HEK293T (cell line): ENCODE data around the gene YARS1.

Experiments
- CTCF ChIA-PET: fragments of 350-600 bp; formaldehyde crosslinking; extraction: SDS; loops from one replicate; lab custom pipeline; 2021; ENCODE audit warnings: antibody characterized with exemption, inconsistent platforms; lab: Yijun Ruan, JAX
- POLR2A ChIA-PET: fragments of 350-600 bp; formaldehyde crosslinking; extraction: SDS; loops from one replicate; lab custom pipeline; 2020; ENCODE audit warnings: antibody characterized with exemption, inconsistent platforms; lab: Yijun Ruan, JAX
- DNase-seq: peaks from one replicate; pipeline ENCODE4 v3.0.0; 2012; ENCODE audit warnings: mixed read lengths; ENCODE audit errors: extremely low spot score
- ARNT ChIP-seq: fragments of 450-650 bp; IDR thresholded peaks from 2 replicates; pipeline ENCODE4 v1.6.1; 2017; ENCODE audit warnings: mild to moderate bottlenecking
- BHLHE40 ChIP-seq: fragments of 450-650 bp; IDR thresholded peaks from 2 replicates; pipeline ENCODE4 v1.6.1; 2016; ENCODE audit warnings: mild to moderate bottlenecking, moderate library complexity, borderline replicate concordance
- CTBP1 ChIP-seq: fragments of 450-650 bp; IDR thresholded peaks from 2 replicates; pipeline ENCODE4 v1.6.1; 2016; ENCODE audit warnings: borderline replicate concordance
- ELF4 ChIP-seq: fragments of 450-650 bp; IDR thresholded peaks from 2 replicates; pipeline ENCODE4 v1.6.1; 2017; ENCODE audit warnings: antibody characterized with exemption
- FOXA1 ChIP-seq: fragments of 450-650 bp; IDR thresholded peaks from 2 replicates; pipeline ENCODE4 v1.6.1; 2016; ENCODE audit warnings: mild to moderate bottlenecking
- FOXK2 ChIP-seq: fragments of 450-650 bp; IDR thresholded peaks from 2 replicates; pipeline ENCODE4 v1.6.1; 2016; ENCODE audit warnings: mild to moderate bottlenecking
- FOXM1 ChIP-seq: fragments of 450-650 bp; IDR thresholded peaks from 2 replicates; pipeline ENCODE4 v1.6.1; 2017; ENCODE audit warnings: mild to moderate bottlenecking, borderline replicate concordance
- HDGF ChIP-seq: fragments of 450-650 bp; IDR thresholded peaks from 2 replicates; pipeline ENCODE4 v1.6.1; 2017; ENCODE audit warnings: antibody characterized with exemption, borderline replicate concordance
- L3MBTL2 ChIP-seq: fragments of 450-650 bp; conservative IDR thresholded peaks from 2 replicates; pipeline ENCODE4 v1.6.1; 2016; ENCODE audit warnings: mild to moderate bottlenecking
- LEF1 ChIP-seq: fragments of 450-650 bp; IDR thresholded peaks from 2 replicates; pipeline ENCODE4 v1.6.1; 2017; ENCODE audit warnings: mild to moderate bottlenecking, borderline replicate concordance
- NFRKB ChIP-seq: fragments of 450-650 bp; IDR thresholded peaks from 2 replicates; pipeline ENCODE4 v1.6.1; 2016; ENCODE audit warnings: mild to moderate bottlenecking, moderate library complexity
- SP1 ChIP-seq: fragments of 450-650 bp; IDR thresholded peaks from 2 replicates; pipeline ENCODE4 v1.6.1; 2017
- SUZ12 ChIP-seq: fragments of 450-650 bp; IDR thresholded peaks from 2 replicates; pipeline ENCODE4 v1.6.1; 2016; ENCODE audit warnings: mild to moderate bottlenecking
- TARDBP ChIP-seq: fragments of 450-650 bp; IDR thresholded peaks from 2 replicates; pipeline ENCODE4 v1.6.1; 2016
- ZNF384 ChIP-seq: fragments of 450-650 bp; IDR thresholded peaks from 2 replicates; pipeline ENCODE4 v1.6.1; 2016
- TF ChIP-seq, protein P1 (sequence below): fragments of 450-650 bp; IDR thresholded peaks from 2 replicates; pipeline ENCODE4 v1.6.1; 2016

The YARS1 gene

DNA sequence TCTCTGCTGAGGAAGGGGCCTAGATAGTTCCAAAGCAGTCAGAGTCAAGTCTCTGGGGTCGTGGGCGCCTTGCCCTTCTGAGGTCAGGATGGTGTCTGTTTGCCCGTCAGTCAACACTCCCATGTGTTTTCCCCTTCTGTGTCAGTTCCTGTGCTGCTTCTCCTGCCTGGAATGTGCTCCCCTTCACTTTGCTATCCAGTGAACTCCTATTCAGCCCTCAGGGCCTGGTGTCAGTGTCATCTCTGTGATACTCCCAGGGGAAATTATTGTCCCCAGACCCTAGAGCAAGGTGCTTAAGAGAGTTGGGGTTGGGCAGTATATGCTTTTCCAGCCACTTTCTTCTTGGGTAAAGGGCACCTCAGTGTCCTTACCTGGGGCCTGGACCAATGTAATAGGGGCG lies 68.8 kb downstream of the YARS1 start:
- TF ChIP-seq CTBP1: no peak
- no peak for TF ChIP-seq SUZ12
- no peak for TF ChIP-seq L3MBTL2
- TF ChIP-seq FOXK2: no peak
- no peak for TF ChIP-seq ELF4
- no peak for TF ChIP-seq LEF1
- TF ChIP-seq FOXM1: no peak
- TF ChIP-seq, protein P1, sequence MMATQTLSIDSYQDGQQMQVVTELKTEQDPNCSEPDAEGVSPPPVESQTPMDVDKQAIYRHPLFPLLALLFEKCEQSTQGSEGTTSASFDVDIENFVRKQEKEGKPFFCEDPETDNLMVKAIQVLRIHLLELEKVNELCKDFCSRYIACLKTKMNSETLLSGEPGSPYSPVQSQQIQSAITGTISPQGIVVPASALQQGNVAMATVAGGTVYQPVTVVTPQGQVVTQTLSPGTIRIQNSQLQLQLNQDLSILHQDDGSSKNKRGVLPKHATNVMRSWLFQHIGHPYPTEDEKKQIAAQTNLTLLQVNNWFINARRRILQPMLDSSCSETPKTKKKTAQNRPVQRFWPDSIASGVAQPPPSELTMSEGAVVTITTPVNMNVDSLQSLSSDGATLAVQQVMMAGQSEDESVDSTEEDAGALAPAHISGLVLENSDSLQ: no peak
- TF ChIP-seq BHLHE40: no peak
- no peak for TF ChIP-seq FOXA1
- no peak for TF ChIP-seq NFRKB
- TF ChIP-seq SP1: no peak
- TF ChIP-seq HDGF: no peak
- TF ChIP-seq ARNT: no peak
- no peak for TF ChIP-seq ZNF384
- TF ChIP-seq TARDBP: no peak
- CTCF ChIA-PET: no interaction called here
- POLR2A ChIA-PET: no interaction called here
- no peak for DNase-seq

- no peak for TF ChIP-seq ZNF384
- TF ChIP-seq FOXM1: no peak
- TF ChIP-seq BHLHE40: no peak
- no peak for TF ChIP-seq TARDBP
- TF ChIP-seq FOXA1: no peak
- TF ChIP-seq LEF1: no peak
- no peak for TF ChIP-seq ARNT
- TF ChIP-seq L3MBTL2: no peak
- TF ChIP-seq, protein P1: no peak
- no peak for TF ChIP-seq NFRKB
- TF ChIP-seq CTBP1: no peak
- TF ChIP-seq ELF4: no peak
- TF ChIP-seq FOXK2: no peak
- TF ChIP-seq HDGF: no peak
- no peak for TF ChIP-seq SP1
- TF ChIP-seq SUZ12: no peak
- no peak for DNase-seq
- POLR2A ChIA-PET: no interaction called here
- CTCF ChIA-PET: interaction anchor here (0.6 kb wide), 1 partner anchor 47 kb away, joined by 3 read pairs; no protein-coding TSS in a partner anchor
Observed at GRCh38 chr1:32746130-32746529, 71.0 kb downstream of the YARS1 start.

DNA sequence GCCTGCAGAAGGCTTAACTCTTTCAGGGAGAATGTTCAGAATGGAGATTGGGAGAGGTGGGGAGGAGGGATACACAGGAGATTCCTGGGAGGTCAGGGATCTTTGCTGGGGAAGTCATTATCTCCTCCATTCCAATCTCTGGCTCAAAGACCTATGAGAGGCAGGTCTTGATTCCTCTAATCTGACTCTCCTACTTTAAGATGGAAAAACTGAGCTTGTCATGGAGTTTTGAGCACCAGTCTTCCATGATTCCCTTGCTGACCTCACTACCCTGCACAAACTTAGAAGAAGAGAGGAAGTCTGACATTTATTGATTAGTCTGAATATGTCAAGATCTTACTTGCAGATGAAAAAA lies 73.1 kb downstream of the YARS1 start:
- DNase-seq: no peak
- TF ChIP-seq SUZ12 (no peak), ARNT (no peak), NFRKB (no peak), FOXA1 (no peak)
- TF ChIP-seq, protein P1: no peak
- POLR2A ChIA-PET: interaction anchor here (0.8 kb wide), 2 partner anchors 11 to 28 kb away, joined by 3 read pairs; no protein-coding TSS in a partner anchor
- CTCF ChIA-PET: interaction anchor here (0.6 kb wide), 1 partner anchor 343 kb away, joined by 3 read pairs; no protein-coding TSS in a partner anchor

DNA sequence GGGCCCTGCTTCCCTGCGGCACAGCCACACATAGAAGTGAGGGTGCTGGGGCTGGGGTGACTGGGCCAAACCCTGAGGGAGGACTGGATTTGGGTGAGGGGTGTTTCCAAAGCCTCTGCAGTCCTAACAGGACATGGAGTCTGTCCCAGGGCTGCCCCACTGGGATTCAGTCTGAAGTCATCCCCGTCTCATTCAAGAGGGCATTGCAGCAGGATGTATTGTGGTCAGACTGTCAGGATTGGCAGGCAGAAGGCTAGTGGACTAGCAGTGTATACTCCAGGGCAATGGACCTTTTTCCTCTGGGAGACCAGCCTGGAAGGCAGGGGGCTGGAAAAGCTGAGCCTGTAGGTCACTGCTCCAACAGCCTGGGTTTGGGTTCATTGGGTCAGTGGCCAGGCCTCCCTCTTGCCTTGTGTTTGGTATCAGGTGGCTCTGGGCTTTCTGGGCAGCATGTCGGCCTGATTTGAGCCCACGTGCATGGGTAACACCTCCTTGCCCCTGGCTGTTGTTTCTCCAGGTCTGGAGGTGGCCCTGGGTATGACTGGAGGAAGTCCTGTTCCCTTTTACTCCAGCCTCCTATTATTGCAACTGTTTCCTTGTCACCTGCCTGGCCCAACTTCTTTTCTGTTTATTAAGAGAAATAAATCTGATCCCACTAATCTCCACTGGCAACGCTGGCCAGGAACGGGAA lies 73.6 kb downstream of the YARS1 start:
- ChIA-PET POLR2A (interaction anchor here (0.8 to 1.7 kb wide), 2 partner anchors 11 to 29 kb away, joined by 3 to 5 read pairs; no protein-coding TSS in a partner anchor), CTCF (interaction anchor here (1.3 kb wide), 2 partner anchors 29 to 31 kb away, joined by 3 to 9 read pairs; no protein-coding TSS in a partner anchor)
- no peak for DNase-seq
- TF ChIP-seq HDGF: no peak
- TF ChIP-seq, protein P1: no peak
- no peak for TF ChIP-seq LEF1
- TF ChIP-seq FOXA1: no peak
- TF ChIP-seq FOXM1: no peak

- CTCF ChIA-PET: interaction anchor here (0.5 to 1.3 kb wide), 3 partner anchors 30 to 68 kb away, joined by 3 to 9 read pairs (median 3); no protein-coding TSS in a partner anchor
- DNase-seq: no peak
- POLR2A ChIA-PET: interaction anchor here (1.0 to 1.7 kb wide), 2 partner anchors 14 to 30 kb away, joined by 4 to 5 read pairs; no protein-coding TSS in a partner anchor
- no peak for TF ChIP-seq FOXM1
- no peak for TF ChIP-seq ARNT
- TF ChIP-seq FOXA1: no peak
- no peak for TF ChIP-seq HDGF
- no peak for TF ChIP-seq CTBP1
- TF ChIP-seq TARDBP: no peak
- no peak for TF ChIP-seq ZNF384
- no peak for TF ChIP-seq BHLHE40
- no peak for TF ChIP-seq L3MBTL2
- no peak for TF ChIP-seq ELF4
- no peak for TF ChIP-seq NFRKB
- no peak for TF ChIP-seq FOXK2
- TF ChIP-seq SUZ12: no peak
- TF ChIP-seq, protein P1: no peak
- no peak for TF ChIP-seq LEF1
- no peak for TF ChIP-seq SP1
Observed at GRCh38 chr1:32742956-32743355, 74.2 kb downstream of the YARS1 start.
